HEK293 (cell line): ENCODE results near the gene GBF1.

ENCODE experiments used
- CTCF ChIA-PET: fragments of 350-600 bp; formaldehyde crosslinking; extraction: SDS; loops from one replicate; lab custom pipeline; 2021; ENCODE audit warnings: antibody characterized with exemption; lab: Yijun Ruan, JAX
- POLR2A ChIA-PET: fragments of 300-600 bp; formaldehyde crosslinking; extraction: SDS; loops from one replicate; lab custom pipeline; 2020; ENCODE audit warnings: antibody characterized with exemption, inconsistent platforms; lab: Yijun Ruan, JAX
- H3K27ac ChIP-seq: fragments of 200-500 bp; sonication (Bioruptor generic); 2 replicates; pipeline ENCODE4 v1.5.1; 2014; ENCODE audit warnings: low read depth, low read length, control low read depth, inconsistent platforms; ENCODE audit errors: extremely low read depth
- H3K36me3 ChIP-seq, 2 experiments: fragments of 200-500 bp in 1 of 2; sonication (Bioruptor generic) in 1 of 2; 1 replicate in 1 of 2; 2 replicates in 1 of 2; pipeline ENCODE4 v1.5.1; 2014 to 2017; ENCODE audit warnings: inconsistent platforms in 2 of 2, low read length in 2 of 2; ENCODE audit not compliant: control insufficient read depth in 2 of 2, insufficient read depth in 1 of 2
- H3K4me1 ChIP-seq: fragments of 200-500 bp; sonication (Bioruptor generic); 2 replicates; pipeline ENCODE4 v1.5.1; 2014; ENCODE audit warnings: mild to moderate bottlenecking, low read length, inconsistent platforms; ENCODE audit not compliant: control insufficient read depth, insufficient read depth
- H3K4me3 ChIP-seq: 2 replicates; pipeline ENCODE4 v1.5.1; 2011; ENCODE audit warnings: low read depth, mild to moderate bottlenecking, control low read depth, low read length, moderate library complexity
- H3K9me3 ChIP-seq: fragments of 200-500 bp; sonication (Bioruptor generic); 2 replicates; pipeline ENCODE4 v1.5.1; 2014; ENCODE audit warnings: low read depth, low read length, inconsistent platforms; ENCODE audit not compliant: control insufficient read depth, insufficient read depth
- BCL11A ChIP-seq: fragments of 450-650 bp; formaldehyde crosslinking; IDR thresholded peaks from 2 replicates; pipeline ENCODE4 v1.5.1; 2016; ENCODE audit warnings: low read depth, missing biosample characterization, missing genetic modification characterization
- ELK4 ChIP-seq: IDR thresholded peaks from 2 replicates; pipeline ENCODE4 v1.6.1; 2011; ENCODE audit warnings: mild to moderate bottlenecking, low read depth, low read length, borderline replicate concordance
- FEZF1 ChIP-seq: fragments of 450-650 bp; formaldehyde crosslinking; IDR thresholded peaks from 2 replicates; pipeline ENCODE4 v1.5.1; 2016; ENCODE audit warnings: missing biosample characterization, missing genetic modification characterization
- GFI1B ChIP-seq: fragments of 450-650 bp; formaldehyde crosslinking; IDR thresholded peaks from 2 replicates; pipeline ENCODE4 v1.5.1; 2016; ENCODE audit warnings: missing biosample characterization, missing genetic modification characterization
- KLF9 ChIP-seq: fragments of 450-650 bp; formaldehyde crosslinking; IDR thresholded peaks from 2 replicates; pipeline ENCODE4 v1.5.1; 2016; ENCODE audit warnings: missing biosample characterization, missing genetic modification characterization, low read depth
- PRDM4 ChIP-seq: fragments of 450-650 bp; formaldehyde crosslinking; IDR thresholded peaks from 2 replicates; pipeline ENCODE4 v1.5.1; 2017; ENCODE audit warnings: missing biosample characterization, missing genetic modification characterization
- RBAK ChIP-seq: fragments of 450-650 bp; formaldehyde crosslinking; IDR thresholded peaks from 2 replicates; pipeline ENCODE4 v1.5.1; 2016; ENCODE audit warnings: missing biosample characterization, missing genetic modification characterization
- REST ChIP-seq: fragments of 450-650 bp; formaldehyde crosslinking; IDR thresholded peaks from 2 replicates; pipeline ENCODE4 v1.5.1; 2016; ENCODE audit warnings: missing biosample characterization, missing genetic modification characterization
- ZNF19 ChIP-seq: fragments of 450-650 bp; formaldehyde crosslinking; IDR thresholded peaks from 2 replicates; pipeline ENCODE4; 2016; ENCODE audit warnings: missing biosample characterization, missing genetic modification characterization, low read depth
- ZNF26 ChIP-seq: fragments of 450-650 bp; formaldehyde crosslinking; IDR thresholded peaks from 2 replicates; pipeline ENCODE4 v1.5.1; 2016; ENCODE audit warnings: missing biosample characterization, missing genetic modification characterization
- ZNF391 ChIP-seq: fragments of 450-650 bp; formaldehyde crosslinking; IDR thresholded peaks from 2 replicates; pipeline ENCODE4 v1.5.1; 2016; ENCODE audit warnings: low read depth, missing biosample characterization, missing genetic modification characterization, borderline replicate concordance
- ZNF394 ChIP-seq: fragments of 450-650 bp; formaldehyde crosslinking; IDR thresholded peaks from 2 replicates; pipeline ENCODE4 v1.5.1; 2016; ENCODE audit warnings: missing biosample characterization, missing genetic modification characterization, mild to moderate bottlenecking, moderate library complexity, borderline replicate concordance
- ZNF398 ChIP-seq: fragments of 450-650 bp; formaldehyde crosslinking; IDR thresholded peaks from 2 replicates; pipeline ENCODE4 v1.5.1; 2017; ENCODE audit warnings: missing biosample characterization, missing genetic modification characterization
- ZNF449 ChIP-seq: fragments of 450-650 bp; formaldehyde crosslinking; IDR thresholded peaks from 2 replicates; pipeline ENCODE4 v1.5.1; 2017; ENCODE audit warnings: missing biosample characterization, mild to moderate bottlenecking, missing genetic modification characterization, moderate library complexity
- ZNF48 ChIP-seq: fragments of 450-650 bp; formaldehyde crosslinking; IDR thresholded peaks from 2 replicates; pipeline ENCODE4 v1.5.1; 2016; ENCODE audit warnings: missing biosample characterization, missing genetic modification characterization
- ZNF585B ChIP-seq: fragments of 450-650 bp; formaldehyde crosslinking; IDR thresholded peaks from 2 replicates; pipeline ENCODE4 v1.5.1; 2016; ENCODE audit warnings: missing biosample characterization, missing genetic modification characterization
- ZNF621 ChIP-seq: fragments of 450-650 bp; formaldehyde crosslinking; IDR thresholded peaks from 2 replicates; pipeline ENCODE4 v1.5.1; 2017; ENCODE audit warnings: missing biosample characterization, missing genetic modification characterization
- ZNF707 ChIP-seq: fragments of 450-650 bp; formaldehyde crosslinking; IDR thresholded peaks from 2 replicates; pipeline ENCODE4 v1.5.1; 2016; ENCODE audit warnings: missing biosample characterization, missing genetic modification characterization
- ZNF776 ChIP-seq: fragments of 450-650 bp; formaldehyde crosslinking; IDR thresholded peaks from 2 replicates; pipeline ENCODE4 v1.5.0; 2017; ENCODE audit warnings: missing biosample characterization, missing genetic modification characterization, borderline replicate concordance
- ZNF843 ChIP-seq: fragments of 450-650 bp; formaldehyde crosslinking; IDR thresholded peaks from 2 replicates; pipeline ENCODE4 v1.5.1; 2016; ENCODE audit warnings: missing biosample characterization, missing genetic modification characterization

The GBF1 gene

GRCh38 chr10:102286216-102286615 is 40.9 kb downstream of the GBF1 start:
- CTCF ChIA-PET, result interaction anchor here (0.7 to 2.2 kb wide), 3 partner anchors 10 to 66 kb away, joined by 4 to 8 read pairs (median 5); no protein-coding TSS in a partner anchor
- POLR2A ChIA-PET, result no interaction called here

GRCh38 chr10:102287538-102287937 is 42.2 kb downstream of the GBF1 start:
- Histone ChIP-seq H3K27ac (no peak overlapping the region), H3K4me1 (no peaks in the 10 kb centered on the region), H3K4me3 (no peak overlapping the region), H3K36me3 (no peaks in the 10 kb centered on the region; a peak in 2 of 3 replicates), H3K9me3 (no peaks in the 10 kb centered on the region)
- ChIA-PET CTCF (interaction anchor here (0.6 to 2.2 kb wide), 3 partner anchors 12 to 42 kb away, joined by 3 to 8 read pairs (median 3); partner anchors contain the start of gene GBF1), POLR2A (interaction anchor here (0.6 kb wide), 1 partner anchor 162 kb away, joined by 3 read pairs; no protein-coding TSS in a partner anchor)
- TF ChIP-seq ZNF776 (tag by site-specific recombination) (no peak), BCL11A (no peak), ZNF707 (no peak), ZNF26 (no peak), ZNF843 (tag by site-specific recombination) (no peak), RBAK (tag by site-specific recombination) (no peak), FEZF1 (no peak), ZNF48 (no peak), ZNF585B (tag by site-specific recombination) (no peak), KLF9 (tag by site-specific recombination) (no peak)

More at GRCh38 chr10:102286216-102286615, 40.9 kb downstream of the GBF1 start:
- no peaks in the 10 kb centered on the region for H3K9me3 ChIP-seq
- H3K27ac ChIP-seq, result no peak overlapping the region
- H3K4me1 ChIP-seq, result no peaks in the 10 kb centered on the region
- H3K4me3 ChIP-seq, result no peak overlapping the region
- H3K36me3 ChIP-seq, result no peaks in the 10 kb centered on the region; a peak in 2 of 3 replicates
- no peak for TF ChIP-seq REST
- TF ChIP-seq ZNF394 (tag by site-specific recombination), result no peak
- TF ChIP-seq ZNF621 (tag by site-specific recombination), result no peak

- no peak overlapping the region for H3K4me3 ChIP-seq
- H3K27ac ChIP-seq, result no peak overlapping the region
- no peaks in the 10 kb centered on the region for H3K9me3 ChIP-seq
- CTCF ChIA-PET, result interaction anchor here (0.6 kb wide), 1 partner anchor 43 kb away, joined by 3 read pairs; the partner anchor contains the start of gene GBF1
- POLR2A ChIA-PET, result interaction anchor here (0.6 kb wide), 1 partner anchor 162 kb away, joined by 3 read pairs; no protein-coding TSS in a partner anchor
- no peaks in the 10 kb centered on the region for H3K4me1 ChIP-seq
- H3K36me3 ChIP-seq, result no peaks in the 10 kb centered on the region; a peak in 2 of 3 replicates
- no peak for TF ChIP-seq ZNF19 (tag by site-specific recombination)
- no peak for TF ChIP-seq ZNF391
- no peak for TF ChIP-seq ZNF398 (tag by site-specific recombination)
- no peak for TF ChIP-seq GFI1B (tag by site-specific recombination)
- TF ChIP-seq ELK4, result no peak
- no peak for TF ChIP-seq ZNF449
- TF ChIP-seq PRDM4 (tag by site-specific recombination), result no peak
Observed at GRCh38 chr10:102287991-102288390, 42.7 kb downstream of the GBF1 start.
